ENCODE data around the gene MSH3.

The MSH3 gene

GRCh38 chr5:80752427-80752826 is 98.0 kb downstream of the MSH3 start:
- no peak for TF ChIP-seq EZH2phosphoT487 (IDR thresholded peaks at IDR 0.05; ENCODE audit: low read depth)
- TF ChIP-seq CTCF (IDR thresholded peaks at IDR 0.05; ENCODE audit: low read depth, low read length): no peak
- peaks cover 7% of the 10 kb centered on the region for H3K36me3 ChIP-seq (replicated peaks; ENCODE audit: low read depth, low read length)
- no peak overlapping the region for H3K4me2 ChIP-seq (ENCODE audit: low read length)

GRCh38 chr5:80753712-80754111 is 99.3 kb downstream of the MSH3 start:
- no peak overlapping the region for H3K4me2 ChIP-seq (ENCODE audit: low read length)
- H3K79me2 ChIP-seq (ENCODE audit: low read length): no peaks in the 10 kb centered on the region
- TF ChIP-seq EZH2phosphoT487 (IDR thresholded peaks at IDR 0.05; ENCODE audit: low read depth) (no peak), CTCF (IDR thresholded peaks at IDR 0.05; ENCODE audit: low read depth, low read length) (no peak)
- H3K9me3 ChIP-seq (ENCODE audit: insufficient read depth, low read length): peaks cover 3% of the 10 kb centered on the region; the same call in 1 of the 2 replicates
- peaks cover 10% of the 10 kb centered on the region for H3K36me3 ChIP-seq (replicated peaks; ENCODE audit: low read depth, low read length)
- H3K4me3 ChIP-seq (ENCODE audit: low read length): no peak overlapping the region
- no peak overlapping the region for H3K27ac ChIP-seq (ENCODE audit: low read length)
- peaks cover 27% of the 10 kb centered on the region for H4K20me1 ChIP-seq (ENCODE audit: insufficient read depth, low read length)
- H3K4me1 ChIP-seq (ENCODE audit: low read length): peaks cover 18% of the 10 kb centered on the region
- H3K27me3 ChIP-seq (ENCODE audit: low read depth, low read length): no peaks in the 10 kb centered on the region
- no peak overlapping the region for H3K9ac ChIP-seq (ENCODE audit: low read length)
- no peak overlapping the region for H2AFZ ChIP-seq (ENCODE audit: low read depth, low read length)

More at GRCh38 chr5:80752427-80752826, 98.0 kb downstream of the MSH3 start:
- no peak overlapping the region for H3K4me3 ChIP-seq (ENCODE audit: low read length)
- H3K27me3 ChIP-seq (ENCODE audit: low read depth, low read length): no peaks in the 10 kb centered on the region
- H3K9me3 ChIP-seq (ENCODE audit: insufficient read depth, low read length): peaks cover 3% of the 10 kb centered on the region; the same call in 1 of the 2 replicates
- peaks cover 27% of the 10 kb centered on the region for H4K20me1 ChIP-seq (ENCODE audit: insufficient read depth, low read length)
- no peak overlapping the region for H3K27ac ChIP-seq (ENCODE audit: low read length)
- no peaks in the 10 kb centered on the region for H3K79me2 ChIP-seq (ENCODE audit: low read length)
- H2AFZ ChIP-seq (ENCODE audit: low read depth, low read length): no peak overlapping the region
- H3K4me1 ChIP-seq (ENCODE audit: low read length): peaks cover 18% of the 10 kb centered on the region
- no peak overlapping the region for H3K9ac ChIP-seq (ENCODE audit: low read length)

GRCh38 chr5:80754900-80755299 is 100.4 kb downstream of the MSH3 start:
- no peak overlapping the region for H3K9ac ChIP-seq (ENCODE audit: low read length)
- peak overlapping the region; percentile 79 for H3K4me2 ChIP-seq (ENCODE audit: low read length)

GRCh38 chr5:80755626-80756025 is 101.2 kb downstream of the MSH3 start:
- H3K27ac ChIP-seq (ENCODE audit: low read length): no peak overlapping the region
- peaks cover 27% of the 10 kb centered on the region for H4K20me1 ChIP-seq (ENCODE audit: insufficient read depth, low read length)
- peaks cover 3% of the 10 kb centered on the region; the same call in 1 of the 2 replicates for H3K9me3 ChIP-seq (ENCODE audit: insufficient read depth, low read length)
- H3K4me3 ChIP-seq (ENCODE audit: low read length): peak overlapping the region; percentile 52
- no peak overlapping the region for H3K9ac ChIP-seq (ENCODE audit: low read length)
- no peak for TF ChIP-seq CTCF (IDR thresholded peaks at IDR 0.05; ENCODE audit: low read depth, low read length)
- no peak for TF ChIP-seq EZH2phosphoT487 (IDR thresholded peaks at IDR 0.05; ENCODE audit: low read depth)
- peak overlapping the region; percentile 79 for H3K4me2 ChIP-seq (ENCODE audit: low read length)
- H3K27me3 ChIP-seq (ENCODE audit: low read depth, low read length): no peaks in the 10 kb centered on the region
- H3K79me2 ChIP-seq (ENCODE audit: low read length): no peaks in the 10 kb centered on the region
- H2AFZ ChIP-seq (ENCODE audit: low read depth, low read length): no peak overlapping the region
- peaks cover 18% of the 10 kb centered on the region for H3K4me1 ChIP-seq (ENCODE audit: low read length)
- peaks cover 10% of the 10 kb centered on the region for H3K36me3 ChIP-seq (replicated peaks; ENCODE audit: low read depth, low read length)

More at GRCh38 chr5:80754900-80755299, 100.4 kb downstream of the MSH3 start:
- no peaks in the 10 kb centered on the region for H3K27me3 ChIP-seq (ENCODE audit: low read depth, low read length)
- peaks cover 27% of the 10 kb centered on the region for H4K20me1 ChIP-seq (ENCODE audit: insufficient read depth, low read length)
- peaks cover 18% of the 10 kb centered on the region for H3K4me1 ChIP-seq (ENCODE audit: low read length)
- H3K9me3 ChIP-seq (ENCODE audit: insufficient read depth, low read length): peaks cover 3% of the 10 kb centered on the region; the same call in 1 of the 2 replicates
- TF ChIP-seq EZH2phosphoT487 (IDR thresholded peaks at IDR 0.05; ENCODE audit: low read depth) (no peak), CTCF (IDR thresholded peaks at IDR 0.05; ENCODE audit: low read depth, low read length) (no peak)
- H2AFZ ChIP-seq (ENCODE audit: low read depth, low read length): no peak overlapping the region
- no peaks in the 10 kb centered on the region for H3K79me2 ChIP-seq (ENCODE audit: low read length)
- H3K36me3 ChIP-seq (replicated peaks; ENCODE audit: low read depth, low read length): peaks cover 10% of the 10 kb centered on the region
- H3K4me3 ChIP-seq (ENCODE audit: low read length): peak overlapping the region; percentile 52
- H3K27ac ChIP-seq (ENCODE audit: low read length): no peak overlapping the region

All from OCI-LY3 (cell line).